Ovary (tissue), 9 donors: Measurements from ENCODE around the gene MTMR2. TPM values are rescaled to one million over a fixed set of nuclear protein-coding genes. Genes with fewer than 3 reads are reported as not detected.

Experiments
- DNase-seq, 5 donors: peaks; one replicate each; pipeline ENCODE4 v3.0.0-alpha.2; 2019 to 2020
- H3K27ac ChIP-seq, 2 donors: fragments of 200-600 bp; one replicate each; pipeline versions ENCODE4 v1.5.1 to v1.8.0; 2019 to 2022
- H3K27me3 ChIP-seq: fragments of 200-600 bp; one replicate; pipeline ENCODE4 v1.8.0; 2022
- H3K36me3 ChIP-seq: fragments of 200-600 bp; sonication (generic); one replicate; pipeline ENCODE4 v1.5.1; 2019
- H3K4me1 ChIP-seq: one replicate; pipeline ENCODE4 v1.8.1; 2013; ENCODE audit warnings: mild to moderate bottlenecking, moderate library complexity; ENCODE audit not compliant: insufficient read depth
- H3K4me3 ChIP-seq: fragments of 200-600 bp; sonication (generic); one replicate; pipeline ENCODE4 v1.5.1; 2017
- H3K9me3 ChIP-seq, 2 donors: fragments of 200-600 bp in 1 of 2; sonication (generic) in 1 of 2; one replicate each; pipeline versions ENCODE4 v1.5.1 to v1.8.1; 2013 to 2019; ENCODE audit warnings: mild to moderate bottlenecking in 1 of 2, moderate library complexity in 1 of 2
- EP300 ChIP-seq: sonication (generic); formaldehyde crosslinking; IDR thresholded peaks from one replicate; pipeline ENCODE4 v1.6.1; 2017; ENCODE audit warnings: antibody characterized with exemption
- POLR2A ChIP-seq: fragments of 450-650 bp; IDR thresholded peaks from one replicate; pipeline ENCODE4 v1.6.1; 2017; ENCODE audit warnings: antibody characterized with exemption, mild to moderate bottlenecking, moderate library complexity
- WGBS, 3 donors: extraction: QIAGEN DNeasy Blood & Tissue Kit in 1 of 3; methylation state at CpG; one replicate each; pipeline versions ENCODE4 v1.1.5 to v1.1.7; 2013 to 2017; 5-methylcytosine and 5-hydroxymethylcytosine counted together
- intact Hi-C, 4 donors: fragments of 100-400 bp; cut with DNase I; formaldehyde crosslinking; loops; one replicate each; pipeline versions ENCODE4 v1.11.0 to v1.15.1; 2022 to 2023
- polyA plus RNA-seq, 2 donors: library from polyadenylated mRNA; stranded (reverse); fragments of 200-250 nt in 1 of 2; fragments of 350-450 nt in 1 of 2; fragmentation: Illumina TruSeq in 1 of 2; extraction: RNeasy Lipid Tissue Mini Kit (QIAGEN cat#74804) in 1 of 2; gene quantifications; one replicate each; pipeline ENCODE4 v1.2.3, GENCODE V29; 2013 to 2014
- total RNA-seq, 7 donors: library from RNA; depleted of rRNA in 2 of 7; stranded (reverse); fragments of >200 nt in 2 of 7; fragmentation: NEBNext Ultra II Directional in 3 of 7; extraction: Animal tissue kit (Norgen Biotek cat#: 25700) in 3 of 7; gene quantifications; one replicate each; pipeline versions ENCODE4 v1.1.0 to v1.2.4, GENCODE V29; 2016 to 2023
- TF ChIP-seq, protein P1 (sequence below), 3 donors: fragments of 450-650 bp in 2 of 3; fragments of 200-600 bp in 1 of 3; IDR thresholded peaks; one replicate each; pipeline versions ENCODE4 v1.5.1 to v1.8.0; 2016 to 2022; ENCODE audit warnings: antibody characterized with exemption in 3 of 3, mild to moderate bottlenecking in 1 of 3
- donor health status: DM: no; HTN: no; CAD: no; lungs with moderate emphysema.
- donor health status: DM: no; HTN: no; CAD: no.
- donor health status: Bipolar disorder and iron deficiency.
- donor health status: DM: yes; HTN: yes; CAD: no.
- donor health status: DM: no; HTN: no; CAD: no.
- donor health status: DM: yes; HTN: yes; CAD: no.

Gene MTMR2
- total and polyA plus RNA-seq, 9 donors, result 14.1 to 42.5 (median 24.3) TPM

DNA sequence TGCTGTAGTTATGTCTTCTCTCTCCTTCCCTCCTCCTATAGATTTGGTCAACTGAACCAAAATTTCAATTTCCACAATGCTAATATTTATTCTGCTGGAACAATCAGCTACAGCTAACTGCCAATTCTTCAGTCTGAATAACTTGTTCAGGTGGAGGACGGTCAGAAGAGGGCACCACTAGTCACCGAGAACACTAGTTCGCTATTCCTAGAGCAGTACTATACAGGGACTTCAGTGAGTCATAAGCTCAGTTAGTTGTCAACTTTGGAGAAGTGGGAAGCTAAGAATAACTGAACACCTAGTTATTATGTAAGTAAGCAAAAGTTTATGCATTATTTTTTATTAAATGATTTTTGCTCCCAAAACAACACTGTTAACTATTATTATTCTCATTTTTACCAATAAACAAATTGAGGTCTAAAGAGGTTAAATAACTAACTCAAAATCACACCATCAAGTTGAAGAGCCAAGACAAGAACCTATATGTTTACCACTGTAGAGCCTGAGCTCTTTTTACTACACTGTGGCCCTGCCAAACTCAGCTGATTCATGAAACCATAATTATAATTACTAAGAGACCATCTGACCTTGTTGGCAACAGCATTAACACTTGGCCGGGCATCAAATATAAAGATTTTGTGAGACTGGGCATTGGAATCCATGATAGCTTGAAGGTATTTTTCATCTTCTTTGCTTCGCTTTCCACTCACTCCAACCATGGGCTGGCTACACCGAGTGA is 74.7 kb downstream of the MTMR2 start:
- DNase-seq, result peak in 4 of 5 donors; percentile 18 to 61 (median 36)
- no peak overlapping the region for H3K27ac ChIP-seq
- no peaks in the 10 kb centered on the region for H3K9me3 ChIP-seq
- intact Hi-C loops, result loop anchor here in 1 of 4 donors (10.0 kb wide), 1 partner anchor 196 kb away; no protein-coding TSS in a partner anchor
- H3K36me3 ChIP-seq, result no peaks in the 10 kb centered on the region
- 66 to 70% (median 67%) methylated on average over 6 of the region's 6 CpGs for WGBS, 3 donors
- H3K4me3 ChIP-seq, result no peak overlapping the region
- no peaks in the 10 kb centered on the region for H3K4me1 ChIP-seq
- TF ChIP-seq POLR2A, result no peak
- TF ChIP-seq, protein P1, sequence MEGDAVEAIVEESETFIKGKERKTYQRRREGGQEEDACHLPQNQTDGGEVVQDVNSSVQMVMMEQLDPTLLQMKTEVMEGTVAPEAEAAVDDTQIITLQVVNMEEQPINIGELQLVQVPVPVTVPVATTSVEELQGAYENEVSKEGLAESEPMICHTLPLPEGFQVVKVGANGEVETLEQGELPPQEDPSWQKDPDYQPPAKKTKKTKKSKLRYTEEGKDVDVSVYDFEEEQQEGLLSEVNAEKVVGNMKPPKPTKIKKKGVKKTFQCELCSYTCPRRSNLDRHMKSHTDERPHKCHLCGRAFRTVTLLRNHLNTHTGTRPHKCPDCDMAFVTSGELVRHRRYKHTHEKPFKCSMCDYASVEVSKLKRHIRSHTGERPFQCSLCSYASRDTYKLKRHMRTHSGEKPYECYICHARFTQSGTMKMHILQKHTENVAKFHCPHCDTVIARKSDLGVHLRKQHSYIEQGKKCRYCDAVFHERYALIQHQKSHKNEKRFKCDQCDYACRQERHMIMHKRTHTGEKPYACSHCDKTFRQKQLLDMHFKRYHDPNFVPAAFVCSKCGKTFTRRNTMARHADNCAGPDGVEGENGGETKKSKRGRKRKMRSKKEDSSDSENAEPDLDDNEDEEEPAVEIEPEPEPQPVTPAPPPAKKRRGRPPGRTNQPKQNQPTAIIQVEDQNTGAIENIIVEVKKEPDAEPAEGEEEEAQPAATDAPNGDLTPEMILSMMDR (IDR thresholded peaks at IDR 0.05), result peak in 2 of 3 donors; percentile 34 to 38
- no peaks in the 10 kb centered on the region for H3K27me3 ChIP-seq

DNA sequence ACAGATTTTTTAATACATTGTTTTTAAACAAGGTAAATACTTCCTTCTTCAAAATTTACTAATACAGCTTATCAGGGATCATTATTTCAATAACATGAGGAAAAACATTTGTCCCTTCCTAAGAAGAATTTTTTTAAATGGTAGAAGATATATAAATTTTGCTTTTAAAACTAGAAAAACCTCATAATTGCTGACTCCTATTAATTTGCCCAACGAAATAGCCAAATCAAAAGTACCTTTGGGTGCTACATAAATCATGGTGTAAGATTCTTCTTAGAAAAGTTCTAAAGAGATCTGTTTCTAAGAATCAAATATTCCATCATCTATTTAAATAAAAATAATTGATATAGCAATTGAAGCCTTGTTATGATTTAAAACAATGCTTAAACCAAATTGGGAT is 78.7 kb downstream of the MTMR2 start:
- Histone ChIP-seq H3K9me3 (no peaks in the 10 kb centered on the region), H3K36me3 (no peaks in the 10 kb centered on the region)
- 78 to 88% (median 81%) methylated on average over 1 of the region's 1 CpG for WGBS, 3 donors

DNA sequence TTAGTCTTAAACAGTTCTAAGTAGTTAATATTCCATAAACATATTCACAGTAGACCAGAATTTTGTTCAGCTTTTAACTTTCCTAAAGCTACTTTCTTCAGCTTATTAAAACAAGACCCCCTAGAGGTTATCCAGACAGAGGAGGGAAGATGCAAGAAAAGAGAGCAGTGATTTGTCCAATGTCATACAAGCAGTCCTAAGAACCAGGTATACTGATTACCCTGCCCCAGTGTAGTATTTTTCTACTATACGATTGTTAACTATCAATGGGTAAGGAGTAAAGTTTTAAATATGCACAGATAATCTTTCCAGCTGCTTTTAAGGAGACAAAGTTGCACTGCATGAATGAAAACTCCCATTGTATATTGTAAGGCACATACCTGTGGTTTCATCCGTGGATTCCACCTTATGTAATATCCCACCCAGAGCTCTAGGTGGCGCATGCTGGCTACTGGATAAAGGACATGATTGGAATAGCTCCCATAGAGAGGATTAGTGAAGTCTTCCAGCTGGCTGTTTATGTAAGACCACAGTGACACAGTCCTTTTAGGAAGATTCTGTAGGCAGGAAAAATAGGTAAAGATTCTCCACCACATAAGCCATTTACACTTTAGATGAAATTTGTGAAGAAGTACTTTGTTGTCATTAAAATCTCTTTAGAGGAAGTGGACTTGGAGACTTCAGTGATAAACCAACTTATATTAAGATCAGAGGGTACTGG is 88.0 kb downstream of the MTMR2 start:
- Histone ChIP-seq H3K27ac (peak overlapping the region in 1 of 2 donors; percentile 40), H3K4me1 (no peaks in the 10 kb centered on the region), H3K4me3 (no peak overlapping the region), H3K36me3 (no peaks in the 10 kb centered on the region), H3K9me3 (no peaks in the 10 kb centered on the region), H3K27me3 (no peaks in the 10 kb centered on the region)
- no peak for TF ChIP-seq POLR2A
- TF ChIP-seq, protein P1 (IDR thresholded peaks at IDR 0.05), result peak; percentile 68 to 83 (median 78)
- intact Hi-C loops, result loop anchor here in 2 of 4 donors (5.0 to 10.0 kb wide), 2 partner anchors 506 to 509 kb away; partner anchors contain the start of gene MAML2 (in 2 of the 2)
- 2 to 7% (median 4%) methylated on average over 3 of the region's 3 CpGs for WGBS, 3 donors
- DNase-seq, result peak; percentile 45 to 73 (median 55)

More for the DNA sequence above, 78.7 kb downstream of the MTMR2 start:
- intact Hi-C loops, result loop anchor here in 1 of 4 donors (10.0 kb wide), 1 partner anchor 200 kb away; no protein-coding TSS in a partner anchor
- H3K27ac ChIP-seq, result no peak overlapping the region
- no peak for TF ChIP-seq POLR2A
- TF ChIP-seq, protein P1 (IDR thresholded peaks at IDR 0.05), result no peak
- H3K27me3 ChIP-seq, result no peaks in the 10 kb centered on the region
- H3K4me3 ChIP-seq, result no peak overlapping the region
- DNase-seq, result no peak
- no peaks in the 10 kb centered on the region for H3K4me1 ChIP-seq

DNA sequence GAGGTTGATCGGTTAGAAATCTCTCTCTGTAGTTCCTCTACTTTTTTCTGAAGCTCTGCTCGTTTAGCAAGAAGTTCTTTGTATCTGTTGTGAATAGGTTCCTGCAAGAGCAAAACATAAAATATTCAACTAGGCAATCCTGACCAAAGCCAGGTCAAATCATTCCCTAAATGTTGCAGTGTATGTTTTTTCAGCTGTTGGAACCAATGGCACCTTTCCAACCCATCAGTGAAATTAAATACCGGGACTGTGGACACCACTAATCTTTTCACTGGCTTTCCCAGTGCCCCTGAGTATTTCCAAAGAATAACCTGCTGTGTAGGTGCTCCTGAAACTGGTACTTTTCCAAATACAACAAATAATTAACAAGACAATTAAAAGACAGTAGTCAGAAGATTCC is 88.6 kb downstream of the MTMR2 start:
- DNase-seq, result no peak
- Histone ChIP-seq H3K27me3 (no peaks in the 10 kb centered on the region), H3K4me1 (no peaks in the 10 kb centered on the region), H3K27ac (no peak overlapping the region), H3K9me3 (no peaks in the 10 kb centered on the region), H3K36me3 (no peaks in the 10 kb centered on the region), H3K4me3 (no peak overlapping the region)
- WGBS, 3 donors, result 17 to 25% (median 20%) methylated on average over 3 of the region's 3 CpGs
- no peak for TF ChIP-seq EP300
- TF ChIP-seq, protein P1 (IDR thresholded peaks at IDR 0.05), result no peak
- no peak for TF ChIP-seq POLR2A
- intact Hi-C loops, result loop anchor here in 2 of 4 donors (5.0 to 10.0 kb wide), 2 partner anchors 507 to 509 kb away; partner anchors contain the start of gene MAML2 (in 2 of the 2)
